Heart right ventricle (tissue), 16 donors: ENCODE measurements around the gene PYGM. TPM values are rescaled to one million over a fixed set of nuclear protein-coding genes. Genes with fewer than 3 reads are reported as not detected.

ENCODE experiments used
- ATAC-seq, 8 donors: fragments of 200-7000 bp; cut with Tn5 transposase; one replicate each; pipeline ENCODE4 v1.9.1; 2020; ENCODE audit warnings: mild to moderate bottlenecking in 8 of 8, moderate library complexity in 8 of 8, moderate number of reproducible peaks in 1 of 8
- DNase-seq, 2 donors: peaks; one replicate each; pipeline ENCODE4 v3.0.0-alpha.2; 2020
- H3K27ac ChIP-seq, 10 donors: fragments of 200-600 bp; sonication (generic) in 2 of 10; one replicate each; pipeline versions ENCODE4 v1.5.0 to v1.8.0; 2020 to 2022; ENCODE audit warnings: mild to moderate bottlenecking in 3 of 10
- H3K27me3 ChIP-seq, 7 donors: fragments of 200-600 bp; one replicate each; pipeline ENCODE4 v1.8.0; 2021 to 2022; ENCODE audit warnings: mild to moderate bottlenecking in 2 of 7
- H3K36me3 ChIP-seq, 9 donors: fragments of 200-600 bp; sonication (generic) in 1 of 9; one replicate each; pipeline versions ENCODE4 v1.5.0 to v1.8.0; 2020 to 2022; ENCODE audit warnings: mild to moderate bottlenecking in 2 of 9
- H3K4me1 ChIP-seq, 9 donors: fragments of 200-600 bp; sonication (generic) in 1 of 9; one replicate each; pipeline versions ENCODE4 v1.5.0 to v1.8.0; 2020 to 2022; ENCODE audit warnings: mild to moderate bottlenecking in 4 of 9
- H3K4me3 ChIP-seq, 10 donors: fragments of 200-600 bp; sonication (generic) in 2 of 10; one replicate each; pipeline versions ENCODE4 v1.5.0 to v1.8.0; 2020 to 2022; ENCODE audit warnings: mild to moderate bottlenecking in 7 of 10, moderate library complexity in 2 of 10
- H3K9me3 ChIP-seq, 11 donors: fragments of 200-600 bp in 10 of 11; sonication (generic) in 2 of 11; one replicate each; pipeline versions ENCODE4 v1.5.0 to v1.8.0; 2013 to 2022; ENCODE audit warnings: mild to moderate bottlenecking in 2 of 11, control low read depth in 1 of 11, moderate library complexity in 1 of 11
- WGBS, 2 donors: extraction: QIAGEN DNeasy Blood & Tissue Kit; methylation state at CpG; one replicate each; pipeline ENCODE4 v1.1.7; 2013; ENCODE audit warnings: inconsistent platforms in 1 of 2; 5-methylcytosine and 5-hydroxymethylcytosine counted together
- intact Hi-C, 10 donors: fragments of 100-400 bp; cut with DNase I; formaldehyde crosslinking; loops; one replicate each; pipeline versions ENCODE4 v1.11.1 to v1.14.2; 2022
- polyA plus RNA-seq, 2 donors: library from polyadenylated mRNA; stranded (reverse); fragments of 200-250 nt; gene quantifications; one replicate each; pipeline ENCODE4 v1.2.3, GENCODE V29; 2013
- total RNA-seq, 10 donors: library from RNA; stranded (reverse); fragmentation: NEBNext Ultra II Directional in 3 of 10; extraction: Animal tissue kit (Norgen Biotek cat#: 25700) in 3 of 10; gene quantifications; one replicate each; pipeline versions ENCODE4 v1.2.1 to v1.2.4, GENCODE V29; 2021 to 2023
- TF ChIP-seq, protein P1 (sequence below), 9 donors: fragments of 200-600 bp; sonication (generic) in 2 of 9; IDR thresholded peaks; one replicate each; pipeline versions ENCODE4 v1.5.0 to v1.8.0; 2021 to 2022; ENCODE audit warnings: antibody characterized with exemption in 9 of 9, mild to moderate bottlenecking in 5 of 9, moderate library complexity in 1 of 9
- donor health status: Arrhythmogenic right ventricular cardiomyopathy.
- donor health status: ischemic (EF 13 %, LVEDD 7.1; RV severe dilation, severe dysfunction).
- donor health status: healthy with polysubstance abuse.
- donor health status: DM: no; HTN: yes; CAD: no.
- donor health status: DM: no; HTN: no; CAD: no.
- donor health status: ischemic (EF 25% LVEDD 6.9; RV normal size, moderate dysfunction).
- donor health status: ischemic (EF 25% LVEDD 5.7; RV mildly dilated, moderate dysfunction).
- donor health status: healthy.
- donor health status: DM: yes; HTN: yes; CAD: no.
- donor health status: Ischemic cardiomyopathy.
- donor health status: ischemic (EF 35%, LVEDD 5.7; RV mildly dilated, moderate dysfunction).
- donor health status: nonischemic (EF 11% LVEDD 7.7; RV severe dilation, severe dysfunction).
- donor health status: DM: yes; HTN: yes; CAD: no.
- donor health status: PGD.
- donor health status: ischemic (EF 29% LVEDD 5.4; RV normal size, mild dysfunction).
- donor health status: nonischemic (EF 23%, LVEDD 6.1; RV moderate dilation, normal function).

PYGM gene
- total and polyA plus RNA-seq, 12 donors, result 11.3 to 249 (median 115) TPM

DNA sequence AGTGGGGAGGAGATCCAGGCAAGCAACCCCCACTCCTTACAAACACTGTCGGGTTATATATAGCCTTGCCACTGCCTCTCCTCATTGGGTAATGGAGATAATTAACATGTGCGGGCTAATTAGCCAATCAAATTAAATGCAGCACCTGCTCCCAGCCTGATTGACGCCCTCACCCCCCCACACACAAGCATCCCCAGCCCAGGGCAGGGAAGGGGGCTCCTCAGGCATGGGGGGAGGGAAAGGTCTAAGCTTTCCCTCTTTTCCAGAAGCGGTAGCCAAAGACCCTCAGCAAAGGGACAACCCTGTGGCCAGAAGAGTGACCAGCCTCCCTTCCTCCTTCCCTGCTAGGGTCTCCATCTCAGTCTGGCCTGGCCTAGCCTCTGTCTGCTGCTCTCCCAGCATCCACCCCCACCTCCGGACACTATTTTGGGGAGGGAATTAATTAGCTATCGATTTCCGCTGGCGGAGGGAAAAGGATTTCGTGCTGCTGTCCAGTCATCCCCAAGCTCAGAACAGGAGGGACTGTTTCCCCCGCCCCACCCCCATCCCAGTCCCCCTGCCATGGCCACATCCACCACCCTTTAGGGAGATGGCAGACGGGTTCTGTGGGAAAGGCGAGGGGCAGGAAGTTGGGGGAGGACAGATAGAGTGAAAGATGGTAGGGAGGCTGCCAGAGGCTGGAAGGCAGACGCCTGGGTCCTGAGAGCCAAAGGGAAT lies 43.9 kb downstream of the PYGM start:
- no peak overlapping the region for H3K27ac ChIP-seq
- H3K4me1 ChIP-seq, result peaks cover 0 to 8% (median 0%) of the 10 kb centered on the region in 9 donors
- H3K4me3 ChIP-seq, result no peak overlapping the region
- intact Hi-C loops, result no loop called here
- DNase-seq, result no peak
- no peaks in the 10 kb centered on the region for H3K36me3 ChIP-seq
- peaks cover 30 to 100% (median 98%) of the 10 kb centered on the region in 7 donors for H3K27me3 ChIP-seq
- no peaks in the 10 kb centered on the region for H3K9me3 ChIP-seq
- TF ChIP-seq, protein P1, sequence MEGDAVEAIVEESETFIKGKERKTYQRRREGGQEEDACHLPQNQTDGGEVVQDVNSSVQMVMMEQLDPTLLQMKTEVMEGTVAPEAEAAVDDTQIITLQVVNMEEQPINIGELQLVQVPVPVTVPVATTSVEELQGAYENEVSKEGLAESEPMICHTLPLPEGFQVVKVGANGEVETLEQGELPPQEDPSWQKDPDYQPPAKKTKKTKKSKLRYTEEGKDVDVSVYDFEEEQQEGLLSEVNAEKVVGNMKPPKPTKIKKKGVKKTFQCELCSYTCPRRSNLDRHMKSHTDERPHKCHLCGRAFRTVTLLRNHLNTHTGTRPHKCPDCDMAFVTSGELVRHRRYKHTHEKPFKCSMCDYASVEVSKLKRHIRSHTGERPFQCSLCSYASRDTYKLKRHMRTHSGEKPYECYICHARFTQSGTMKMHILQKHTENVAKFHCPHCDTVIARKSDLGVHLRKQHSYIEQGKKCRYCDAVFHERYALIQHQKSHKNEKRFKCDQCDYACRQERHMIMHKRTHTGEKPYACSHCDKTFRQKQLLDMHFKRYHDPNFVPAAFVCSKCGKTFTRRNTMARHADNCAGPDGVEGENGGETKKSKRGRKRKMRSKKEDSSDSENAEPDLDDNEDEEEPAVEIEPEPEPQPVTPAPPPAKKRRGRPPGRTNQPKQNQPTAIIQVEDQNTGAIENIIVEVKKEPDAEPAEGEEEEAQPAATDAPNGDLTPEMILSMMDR (IDR thresholded peaks at IDR 0.05), result no peak
- WGBS, 2 donors, result 46 to 50% methylated on average over 13 of the region's 13 CpGs
- no peak for ATAC-seq

DNA sequence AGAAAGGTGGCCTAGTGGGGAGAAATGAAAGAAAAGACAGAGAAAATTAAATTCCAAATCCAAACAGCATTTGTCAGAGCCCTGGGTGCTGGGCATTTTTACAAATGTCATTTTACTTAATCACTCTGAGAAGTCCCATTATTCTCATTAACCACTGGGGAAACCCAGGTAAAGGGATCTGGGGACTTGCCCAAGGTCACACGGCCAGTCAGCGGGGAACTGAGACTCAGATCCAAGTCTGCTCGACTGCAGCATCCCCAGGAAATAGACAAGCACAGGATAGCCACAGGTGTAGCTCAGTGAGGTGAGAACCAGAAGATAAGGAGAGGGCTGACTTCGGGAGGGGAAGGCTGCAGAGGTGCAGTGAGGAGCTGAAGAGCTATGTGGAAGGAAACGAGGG lies 44.7 kb downstream of the PYGM start:
- DNase-seq, result no peak
- Histone ChIP-seq H3K27me3 (peaks cover 32 to 100% (median 98%) of the 10 kb centered on the region in 7 donors), H3K4me3 (no peak overlapping the region)

DNA sequence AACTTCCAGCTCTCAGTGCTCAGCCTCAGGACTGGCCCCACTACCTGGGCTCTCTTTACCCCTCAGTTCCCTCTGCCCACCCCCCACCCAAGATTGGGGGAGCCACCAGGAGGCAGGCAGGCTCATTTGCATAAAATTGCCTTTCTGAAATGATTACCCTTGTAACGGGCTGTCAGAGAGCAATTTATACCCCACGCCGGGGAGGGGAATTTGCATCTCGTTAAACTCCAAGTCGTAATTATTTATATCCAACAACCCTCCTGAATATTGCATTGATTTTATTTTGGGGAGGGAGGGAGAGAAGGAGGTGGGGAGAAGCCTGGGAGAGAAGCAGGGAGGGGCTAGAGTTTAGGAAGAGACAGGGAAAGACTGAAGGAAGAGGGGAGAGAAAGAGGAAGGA lies 45.1 kb downstream of the PYGM start:
- ATAC-seq (no peak), DNase-seq (no peak)
- H3K27ac ChIP-seq, result no peak overlapping the region
- peaks cover 32 to 100% (median 98%) of the 10 kb centered on the region in 7 donors for H3K27me3 ChIP-seq
- TF ChIP-seq, protein P1 (IDR thresholded peaks at IDR 0.05), result no peak
- peaks cover 0 to 8% (median 0%) of the 10 kb centered on the region in 9 donors for H3K4me1 ChIP-seq
- no peaks in the 10 kb centered on the region for H3K36me3 ChIP-seq
- intact Hi-C loops, result no loop called here
- H3K4me3 ChIP-seq, result no peak overlapping the region
- 62 to 63% methylated on average over 5 of the region's 5 CpGs for WGBS, 2 donors
- no peaks in the 10 kb centered on the region for H3K9me3 ChIP-seq

More for the DNA sequence above, 44.7 kb downstream of the PYGM start:
- ATAC-seq, result no peak
- TF ChIP-seq, protein P1 (IDR thresholded peaks at IDR 0.05), result no peak
- H3K36me3 ChIP-seq, result no peaks in the 10 kb centered on the region
- H3K27ac ChIP-seq, result no peak overlapping the region
- intact Hi-C loops, result no loop called here
- H3K9me3 ChIP-seq, result no peaks in the 10 kb centered on the region
- H3K4me1 ChIP-seq, result peaks cover 0 to 8% (median 0%) of the 10 kb centered on the region in 9 donors
- WGBS, 2 donors, result 53 to 66% methylated on average over 5 of the region's 5 CpGs

DNA sequence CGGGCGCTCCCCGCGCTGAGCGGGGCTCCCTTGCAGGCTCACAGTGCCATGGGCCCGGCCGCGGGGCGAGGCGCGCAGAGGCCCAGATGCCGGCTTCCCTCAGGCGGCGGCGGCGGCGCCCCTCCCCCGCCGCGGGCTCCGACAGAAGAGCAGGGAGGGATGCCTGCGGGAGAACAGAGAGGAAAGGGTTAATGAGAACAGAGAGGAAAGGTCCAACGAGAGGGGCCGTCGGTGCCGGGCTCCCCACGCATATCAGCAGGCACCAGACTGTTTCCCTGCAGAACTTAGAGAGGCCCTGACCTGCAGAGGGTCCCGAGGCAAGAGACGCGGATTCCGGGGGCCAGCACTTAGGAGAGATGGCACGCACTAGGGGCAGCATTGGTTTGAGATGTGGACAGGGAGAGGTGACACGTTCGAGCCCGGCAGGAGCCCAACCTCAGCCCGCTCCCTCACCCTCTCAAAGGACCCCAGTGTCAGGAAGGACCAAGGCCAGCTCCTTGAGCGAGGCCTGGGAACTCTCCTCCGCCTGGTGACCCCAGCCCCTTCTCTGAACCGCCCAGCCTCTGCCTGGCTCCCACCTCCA lies 45.9 kb downstream of the PYGM start:
- H3K9me3 ChIP-seq, result no peaks in the 10 kb centered on the region
- intact Hi-C loops, result no loop called here
- peak overlapping the region in 1 of 10 donors; percentile 7 for H3K4me3 ChIP-seq
- TF ChIP-seq, protein P1 (IDR thresholded peaks at IDR 0.05), result no peak
- H3K27ac ChIP-seq, result no peak overlapping the region
- ATAC-seq (no peak), DNase-seq (no peak)
- no peaks in the 10 kb centered on the region for H3K36me3 ChIP-seq
- peaks cover 32 to 100% (median 98%) of the 10 kb centered on the region in 7 donors for H3K27me3 ChIP-seq
- 4 to 6% methylated on average over 39 of the region's 39 CpGs for WGBS, 2 donors
- H3K4me1 ChIP-seq, result peaks cover 0 to 8% (median 0%) of the 10 kb centered on the region in 9 donors
